Activated naive CD4-positive, alpha-beta T cell treated with Interleukin-2 at 50 U/mL for 16 hours (primary cell): ENCODE measurements around the gene TP53BP1.
"Not testable (repeated sequence)": the region's sequence is repeated elsewhere in the genome, so short reads cannot be mapped to it uniquely, and the experiment has no call there.

Experiments
- DNase-seq: peaks from one replicate; pipeline ENCODE4 v3.0.0-alpha.2; 2020

TP53BP1 gene

GRCh38 chr15:43492673-43493601, at the start of gene TP53BP1:
TSS of gene TP53BP1 (minus strand) at chr15:43493156. CDS start at chr15:43493043, 113 bp downstream.
- DNase-seq, result peak; percentile 95

- no peak for DNase-seq
Measured at GRCh38 chr15:43541785-43542184, 48.8 kb upstream of the TP53BP1 start.

GRCh38 chr15:43538091-43538490, 45.1 kb upstream of the TP53BP1 start:
- DNase-seq, result no peak

- DNase-seq, result no peak
Measured at GRCh38 chr15:43534897-43535296, 41.9 kb upstream of the TP53BP1 start.

GRCh38 chr15:43532826-43533225, 39.9 kb upstream of the TP53BP1 start:
- not testable (repeated sequence) for DNase-seq

- DNase-seq, result no peak
Measured at GRCh38 chr15:43531018-43531670, 38.2 kb upstream of the TP53BP1 start.

- no peak for DNase-seq
Measured at GRCh38 chr15:43529587-43530345, 36.8 kb upstream of the TP53BP1 start.

- no peak for DNase-seq
Measured at GRCh38 chr15:43529141-43529540, 36.2 kb upstream of the TP53BP1 start.

GRCh38 chr15:43528542-43529007, 35.6 kb upstream of the TP53BP1 start:
- no peak for DNase-seq

GRCh38 chr15:43527802-43528541, 35.0 kb upstream of the TP53BP1 start:
- DNase-seq, result no peak

- no peak for DNase-seq
Measured at GRCh38 chr15:43527016-43527801, 34.3 kb upstream of the TP53BP1 start.

GRCh38 chr15:43526261-43526930, 33.4 kb upstream of the TP53BP1 start:
- DNase-seq, result no peak

GRCh38 chr15:43525131-43525530, 32.2 kb upstream of the TP53BP1 start:
- no peak for DNase-seq

- DNase-seq, result no peak
Measured at GRCh38 chr15:43524254-43524845, 31.4 kb upstream of the TP53BP1 start.

- DNase-seq, result no peak
Measured at GRCh38 chr15:43523646-43524045, 30.7 kb upstream of the TP53BP1 start.

GRCh38 chr15:43522247-43522646, 29.3 kb upstream of the TP53BP1 start:
- no peak for DNase-seq

GRCh38 chr15:43521419-43521818, 28.5 kb upstream of the TP53BP1 start:
- no peak for DNase-seq

- DNase-seq, result no peak
Measured at GRCh38 chr15:43520138-43520537, 27.2 kb upstream of the TP53BP1 start.

GRCh38 chr15:43519196-43519595, 26.2 kb upstream of the TP53BP1 start:
- no peak for DNase-seq

GRCh38 chr15:43518197-43518761, 25.3 kb upstream of the TP53BP1 start:
- no peak for DNase-seq
